ENCODE data around the gene PLEKHM3. TPM values are rescaled to one million over a fixed set of nuclear protein-coding genes. Genes with fewer than 3 reads are reported as not detected.
"Not testable (repeated sequence)": the region's sequence is repeated elsewhere in the genome, so short reads cannot be mapped to it uniquely, and the experiment has no call there.

Gene PLEKHM3
- polyA plus RNA-seq, 12 donors = 6.5 to 11.7 (median 8.1) TPM; not detected in 1

DNA sequence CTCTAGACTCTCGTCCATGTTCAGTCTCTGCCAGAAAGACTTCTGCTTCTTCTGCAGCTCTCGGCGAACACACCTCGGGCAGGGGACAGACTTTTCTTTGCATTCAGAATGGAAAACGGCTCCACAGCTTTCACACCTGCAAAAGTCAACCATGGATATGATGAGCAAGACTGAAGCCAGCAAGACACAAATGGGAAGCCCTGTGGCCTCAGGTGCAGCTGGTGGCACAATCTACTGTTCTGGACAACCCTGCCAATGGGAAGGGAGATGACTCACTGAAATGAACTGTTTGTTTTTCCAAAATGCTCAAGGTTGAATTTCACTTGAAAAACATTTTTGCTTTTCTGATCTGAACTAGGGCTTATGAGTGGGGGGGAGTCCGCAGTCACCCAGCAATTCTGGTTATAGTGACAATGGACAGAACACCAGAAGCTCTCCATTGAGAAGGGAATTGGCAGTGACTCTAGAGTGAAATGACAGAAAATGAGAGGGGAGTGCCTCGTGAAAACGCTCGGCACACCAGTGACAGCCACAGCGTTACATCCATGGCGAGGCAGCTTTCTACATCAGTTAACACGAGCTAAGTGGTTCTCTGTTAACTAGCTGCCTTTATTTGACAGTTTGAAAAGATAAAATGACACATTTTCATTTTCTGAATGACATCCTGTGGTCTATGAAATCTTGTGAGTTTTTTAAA is 196.8 kb downstream of the PLEKHM3 start:
- DNase-seq = no peak

DNA sequence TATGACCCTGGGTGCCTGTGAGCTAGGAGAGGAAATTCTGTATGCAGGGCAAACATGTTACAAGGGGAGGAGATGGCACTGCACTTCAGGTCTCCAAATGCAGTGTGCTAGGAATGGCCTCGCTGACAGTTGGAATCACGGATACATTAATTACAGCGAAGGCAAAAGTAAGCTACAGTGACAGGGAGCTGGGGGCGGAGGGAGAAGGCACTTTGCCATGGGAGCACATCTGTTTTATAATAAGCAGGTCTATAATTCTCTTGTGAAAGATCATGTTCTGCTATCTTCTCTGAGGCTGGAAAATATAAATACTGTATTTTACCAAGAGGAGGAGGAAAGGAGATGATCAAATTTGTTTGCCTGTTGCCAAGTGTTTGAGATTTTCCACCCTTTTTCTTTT is 199.3 kb downstream of the PLEKHM3 start:
- DNase-seq = peak; percentile 64

DNA sequence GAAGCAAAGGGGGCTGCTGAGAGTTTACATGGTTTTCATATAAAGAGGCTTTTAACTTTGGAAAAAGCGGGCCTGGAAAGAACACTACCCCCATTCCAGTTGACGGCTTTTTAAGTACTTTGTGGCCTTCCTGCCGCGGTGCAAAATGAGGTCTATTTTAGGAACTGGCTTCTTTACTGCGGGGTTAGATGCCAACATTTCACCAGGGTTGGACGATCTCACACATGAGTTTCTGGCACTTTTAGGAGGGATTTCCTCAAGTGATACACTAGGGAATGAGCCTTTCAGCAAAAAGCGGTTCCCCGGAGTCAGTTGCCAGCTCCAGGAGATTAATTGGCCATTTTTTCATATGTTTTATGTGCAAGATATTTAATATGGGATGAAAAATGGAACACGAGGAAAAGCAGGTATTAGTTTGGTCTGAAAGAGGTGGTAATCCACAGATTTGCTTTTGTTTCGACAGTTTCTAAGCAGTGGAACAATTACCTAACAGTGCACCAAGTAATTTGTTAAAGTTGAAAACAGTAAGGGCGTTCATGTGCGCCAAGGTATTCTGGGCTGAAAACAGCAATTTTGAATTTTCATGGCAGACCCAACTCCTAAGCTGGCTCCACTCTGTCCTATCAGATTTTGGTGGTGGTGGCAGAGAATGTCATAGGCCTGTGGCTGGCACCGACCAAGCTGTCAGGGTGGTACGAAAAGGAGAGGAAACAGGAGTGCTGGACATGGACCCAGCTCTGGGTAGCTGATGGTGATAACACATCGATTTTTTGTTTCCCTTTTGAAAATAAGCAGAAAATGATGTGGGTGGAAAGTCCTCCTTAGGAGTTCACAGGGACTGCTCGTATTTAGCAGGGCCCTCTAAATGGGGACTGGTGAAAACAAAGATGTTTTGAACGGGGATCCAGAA is 200.0 kb downstream of the PLEKHM3 start:
- DNase-seq = peak; percentile 66

DNA sequence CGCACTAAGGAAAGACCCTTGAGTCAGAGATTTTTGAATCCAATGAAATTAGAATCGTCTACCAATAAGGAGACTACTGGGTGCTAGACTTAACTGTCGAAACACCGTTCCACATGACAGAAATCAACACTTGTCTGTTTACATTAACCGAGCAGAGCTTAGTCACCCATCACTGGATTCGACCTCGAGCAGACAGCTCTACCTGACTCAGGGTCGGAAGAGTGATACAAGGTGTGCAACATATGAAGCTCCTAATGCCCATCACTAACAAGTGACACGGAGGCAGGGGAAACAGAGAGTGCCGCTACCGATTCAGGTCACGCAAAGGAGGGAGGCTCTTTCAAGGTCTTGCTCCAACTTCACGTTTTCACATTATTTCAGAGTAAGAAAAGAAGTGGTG is 201.5 kb downstream of the PLEKHM3 start:
- DNase-seq = no peak

DNA sequence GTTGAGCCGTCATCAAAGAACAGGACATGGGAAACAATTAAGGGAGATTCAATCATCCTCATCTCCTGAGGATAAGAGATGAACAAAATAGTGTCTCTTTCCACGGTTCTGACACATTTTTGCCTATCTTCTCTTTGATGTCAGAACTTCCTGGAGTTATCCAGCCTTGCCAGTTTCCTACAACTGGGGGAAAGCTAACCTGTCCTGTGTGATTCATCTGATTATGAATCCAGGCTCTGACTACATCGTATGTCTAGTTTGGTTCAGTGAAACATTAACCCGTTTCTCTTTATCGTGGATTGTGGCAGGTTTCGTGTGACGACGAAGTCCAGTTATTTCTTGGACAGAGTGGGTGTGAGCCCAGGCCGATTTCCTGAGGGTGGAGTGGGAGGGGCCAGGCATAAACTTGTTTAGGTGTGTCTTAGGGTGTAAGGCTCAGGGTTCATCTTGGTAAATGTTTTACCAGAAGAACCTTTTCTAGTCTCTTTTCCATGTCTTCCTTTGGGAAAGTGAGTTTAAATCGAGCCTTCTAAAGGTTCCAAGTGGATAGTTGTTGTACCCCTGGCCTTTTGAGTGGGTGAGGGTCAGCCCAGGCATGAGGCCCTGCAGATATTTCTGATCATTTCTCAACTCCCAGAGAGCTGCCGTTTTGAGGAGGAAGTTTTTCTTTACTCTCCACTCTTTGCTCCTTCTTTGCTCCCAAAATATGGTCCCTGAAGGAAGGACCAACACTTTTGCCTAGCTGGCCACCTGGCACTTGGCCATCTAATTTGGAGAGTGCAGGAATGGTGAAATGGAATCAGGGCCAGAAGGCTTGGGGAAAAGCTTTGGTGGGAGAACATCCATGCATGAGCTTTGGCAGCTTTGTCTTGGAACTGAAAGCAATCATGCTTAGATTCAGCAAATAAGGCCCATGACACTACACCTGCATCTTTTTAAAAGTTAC is 205.2 kb downstream of the PLEKHM3 start:
- no peak for DNase-seq

DNA sequence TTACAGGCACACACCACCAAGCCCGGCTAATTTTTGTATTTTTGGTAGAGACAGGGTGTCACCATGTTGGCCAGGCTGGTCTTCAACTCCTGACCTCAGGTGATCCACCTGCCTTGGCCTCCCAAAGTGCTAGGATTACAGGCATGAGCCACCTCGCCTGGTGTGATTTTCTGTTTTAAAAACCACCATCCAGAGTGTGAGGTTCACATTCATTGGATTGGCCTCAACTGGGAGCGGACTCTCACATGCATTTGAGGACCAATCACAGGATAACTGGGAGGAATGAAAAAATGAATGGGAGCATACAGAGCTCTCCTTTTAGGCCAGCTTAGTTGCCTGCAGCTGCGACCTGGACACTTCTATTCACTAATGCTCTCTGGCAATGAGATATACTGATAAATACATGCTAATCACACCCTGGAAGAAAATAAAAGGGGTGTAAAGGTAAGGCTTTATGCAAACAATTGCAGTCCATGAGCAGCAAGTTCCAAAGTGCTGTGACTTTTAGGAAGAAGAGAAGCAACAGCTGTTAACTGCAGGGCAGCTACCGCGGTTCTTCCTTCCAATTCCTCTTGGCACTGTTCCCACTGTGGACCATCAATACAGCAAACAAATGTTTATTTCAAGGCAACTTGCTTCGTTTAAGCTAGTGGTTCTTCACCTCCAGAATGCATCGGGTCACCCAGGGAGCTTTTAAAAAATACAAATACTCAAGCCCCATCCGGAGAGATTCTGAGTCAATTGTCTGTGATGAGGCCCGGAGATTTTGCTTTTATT is 206.1 kb downstream of the PLEKHM3 start:
- DNase-seq = peak; percentile 45

DNA sequence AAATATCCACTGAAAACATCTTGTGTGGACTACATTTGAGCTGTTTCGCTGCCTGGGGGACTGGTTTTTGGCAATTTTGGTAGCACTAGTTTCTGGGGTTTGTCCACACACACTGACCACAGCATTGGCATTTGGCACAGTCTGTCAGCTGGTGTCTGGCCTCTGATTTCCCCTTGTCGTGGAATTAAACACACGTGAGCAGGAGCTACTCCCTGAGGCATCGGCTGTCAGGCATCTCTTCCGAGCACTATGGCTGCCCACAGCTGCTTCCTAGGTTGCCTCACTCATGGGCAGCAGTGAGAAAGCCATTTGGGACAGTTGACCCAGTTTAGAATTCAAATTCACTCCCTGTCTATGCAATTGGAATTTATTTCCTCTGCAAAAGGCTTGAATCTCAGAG is 208.8 kb downstream of the PLEKHM3 start:
- no peak for DNase-seq

DNA sequence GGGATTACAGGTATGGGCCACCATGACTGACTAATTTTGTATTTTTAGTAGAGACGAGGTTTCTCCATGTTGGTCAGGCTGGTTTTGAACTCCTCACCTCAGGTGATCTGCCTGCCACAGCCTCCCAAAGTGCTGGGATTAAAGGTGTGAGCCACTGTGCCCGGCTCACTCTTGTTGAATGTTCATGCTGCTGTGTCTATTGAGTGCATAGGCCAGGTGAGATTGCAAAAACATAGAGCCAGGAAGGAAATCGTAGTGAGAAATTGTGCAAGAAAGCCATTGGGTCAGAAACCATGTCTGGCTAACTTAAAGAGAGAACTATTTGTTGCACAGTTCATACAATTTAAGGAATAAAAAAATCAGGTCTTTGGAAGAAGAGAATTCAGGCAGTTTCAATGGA is 210.1 kb downstream of the PLEKHM3 start:
- DNase-seq = no peak

DNA sequence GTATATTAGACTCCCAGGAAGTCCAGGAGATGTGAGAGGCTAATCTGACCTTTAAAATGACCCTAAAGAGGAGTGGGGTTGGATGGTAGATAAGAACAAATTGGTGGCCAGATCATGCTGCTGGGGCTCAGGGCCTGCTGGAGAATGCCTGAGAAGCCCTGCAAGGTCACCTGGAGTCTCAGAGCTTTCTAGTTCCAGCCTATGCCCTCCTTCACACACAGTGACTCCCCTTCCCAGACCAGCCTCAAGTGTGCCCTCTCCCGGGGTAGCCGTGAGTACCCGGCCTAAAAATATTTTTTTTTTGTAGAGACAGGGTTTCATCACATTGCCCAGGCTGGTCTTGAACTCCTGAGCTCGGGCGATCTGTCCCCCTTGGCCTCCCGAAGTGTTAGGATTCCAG is 211.4 kb downstream of the PLEKHM3 start:
- no peak for DNase-seq

DNA sequence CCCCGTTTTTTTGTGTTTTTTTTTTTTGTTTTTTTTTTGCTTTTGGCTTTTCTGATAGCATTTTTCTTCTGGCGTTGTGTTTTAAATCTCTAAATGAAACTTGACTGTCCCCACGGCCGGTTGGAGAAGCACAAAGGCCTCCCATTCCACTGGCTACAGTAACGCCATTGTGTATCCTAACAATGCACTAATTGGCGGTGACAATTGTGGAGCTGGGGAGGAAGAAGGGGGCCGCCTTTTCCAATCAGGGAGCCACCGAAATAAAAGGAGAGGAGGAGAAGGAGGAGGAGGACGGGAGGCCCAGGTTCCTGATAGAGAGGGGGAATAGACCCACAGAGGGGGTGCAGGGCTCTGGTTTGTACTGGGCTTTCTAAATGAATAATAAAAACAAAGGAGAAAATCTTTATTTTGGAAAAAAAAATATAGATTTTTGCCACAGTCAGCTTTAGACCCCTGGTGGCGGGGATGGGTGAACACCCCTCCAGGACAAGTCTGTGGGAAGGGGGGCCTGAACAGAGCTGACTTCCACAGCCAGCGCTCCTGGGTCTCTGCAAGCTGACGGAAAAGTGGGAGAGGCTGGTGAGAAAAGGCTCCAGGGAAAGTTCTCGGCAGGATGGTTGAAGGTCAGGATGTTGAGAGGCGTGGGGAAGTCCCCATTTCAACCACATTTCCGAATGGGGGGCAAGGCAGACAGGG is 212.0 kb downstream of the PLEKHM3 start:
- no peak for DNase-seq

DNA sequence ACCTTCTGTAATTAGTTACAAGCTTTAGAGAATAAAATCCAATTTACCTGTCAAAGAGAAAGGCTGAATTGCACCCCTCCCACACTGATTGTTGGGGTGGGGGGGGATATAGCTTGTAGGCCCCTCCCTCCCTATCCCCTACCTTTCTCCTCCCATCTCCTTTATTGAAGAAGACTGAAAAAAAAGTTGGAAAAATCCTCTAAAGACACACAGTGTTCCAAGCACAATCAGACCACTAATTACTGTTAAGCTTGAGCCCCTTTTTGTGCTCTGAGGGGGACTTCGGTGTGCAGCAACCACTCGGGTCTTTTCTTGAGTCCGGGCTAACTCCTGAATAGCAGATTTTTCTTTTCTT is 212.6 kb downstream of the PLEKHM3 start:
- no peak for DNase-seq

DNA sequence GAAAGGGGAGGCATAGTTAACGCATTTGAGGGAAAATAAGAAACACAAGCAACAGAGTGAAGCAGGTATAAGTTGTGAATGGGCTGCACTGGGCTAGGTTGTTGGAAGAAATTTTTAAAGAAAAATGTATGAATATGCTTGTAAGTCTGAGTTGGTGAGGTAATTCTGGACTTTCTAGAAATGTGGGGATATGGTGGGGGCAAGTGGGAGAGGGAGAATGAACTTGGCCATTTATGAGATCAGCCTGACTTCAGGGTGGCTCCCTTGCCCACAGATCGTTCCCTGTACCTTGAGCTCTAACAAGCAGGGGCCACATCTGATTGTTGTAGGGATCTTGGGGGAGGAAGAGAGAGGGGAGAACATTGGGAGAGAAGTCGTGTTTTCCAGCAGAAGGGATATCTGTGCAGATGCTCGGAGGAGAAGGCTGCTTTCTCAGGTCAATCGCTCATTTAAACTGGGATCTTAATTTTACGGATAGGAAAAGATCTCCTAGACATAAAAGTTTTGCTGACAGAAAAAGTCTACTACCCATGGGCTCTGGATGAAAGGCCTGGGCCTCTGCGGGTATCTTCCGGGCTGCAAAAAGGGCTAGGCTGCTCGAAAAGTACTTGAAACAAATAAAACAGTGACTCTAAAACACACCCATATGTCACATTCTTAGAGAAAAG is 213.1 kb downstream of the PLEKHM3 start:
- no peak for DNase-seq

DNA sequence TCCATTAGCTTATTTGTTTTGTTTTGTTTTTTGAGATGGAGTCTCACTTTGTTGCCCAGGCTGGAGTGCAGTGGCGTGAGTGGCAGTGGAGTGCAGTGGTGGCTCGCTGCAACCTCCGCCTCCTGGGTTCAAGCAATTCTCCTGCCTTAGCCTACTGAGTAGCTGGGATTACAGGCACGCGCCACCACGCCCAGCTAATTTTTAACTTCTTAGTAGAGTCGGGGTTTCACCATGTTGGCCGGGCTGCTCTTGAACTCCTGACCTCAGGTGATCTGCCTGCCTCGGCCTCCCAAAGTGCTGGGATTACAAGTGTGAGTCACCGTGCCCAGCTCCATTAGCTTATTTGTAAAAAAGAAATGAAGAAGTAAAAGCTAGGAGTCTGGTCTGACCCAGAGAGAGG is 213.7 kb downstream of the PLEKHM3 start:
- DNase-seq = not testable (repeated sequence)

DNA sequence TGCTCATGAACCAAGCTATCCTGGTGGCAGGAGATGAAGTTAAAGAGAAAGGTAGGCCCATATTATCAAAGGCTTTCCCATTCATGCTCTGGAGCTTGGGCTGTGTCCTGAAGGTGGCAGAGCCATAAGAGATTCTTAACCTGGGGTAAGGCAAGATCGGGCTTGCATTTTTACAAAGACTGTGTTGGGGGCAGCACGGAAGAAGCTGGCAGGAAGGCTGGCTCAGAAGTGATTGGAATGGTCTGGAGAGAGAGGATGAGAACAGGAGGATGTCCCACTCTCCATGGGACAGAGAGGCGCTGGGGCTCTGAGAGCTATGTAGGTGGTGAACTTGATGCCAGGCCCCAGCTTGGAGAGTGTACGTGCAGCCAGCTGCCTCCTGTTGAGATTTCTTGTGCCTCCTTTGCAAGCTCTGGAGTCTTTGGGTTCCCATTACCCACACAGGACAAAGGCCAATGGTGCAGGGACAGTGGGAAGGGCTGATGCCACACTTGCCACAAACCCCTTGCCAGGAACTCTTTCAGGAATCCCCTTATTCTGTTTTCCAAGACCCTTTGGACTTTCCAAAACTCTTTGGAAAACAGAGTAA is 215.0 kb downstream of the PLEKHM3 start:
- no peak for DNase-seq

DNA sequence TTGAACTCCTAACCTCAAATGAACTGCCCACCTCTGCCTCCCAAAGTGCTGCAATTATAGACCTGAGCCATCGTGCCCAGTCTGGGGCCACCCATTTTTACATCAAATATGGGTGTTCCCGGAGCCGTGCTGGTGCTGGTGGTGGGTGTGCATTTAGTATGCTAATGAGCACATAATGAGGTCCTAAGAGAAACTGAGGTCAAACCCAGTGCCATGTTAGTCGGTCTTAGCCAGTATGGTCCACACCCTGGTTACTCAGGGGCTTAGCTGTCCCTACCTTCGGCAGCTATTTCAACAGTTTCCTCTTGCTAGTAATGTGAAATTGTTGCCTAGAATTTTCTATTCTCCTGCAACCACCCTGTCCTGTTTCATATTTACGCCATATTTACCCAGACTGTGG is 217.2 kb downstream of the PLEKHM3 start:
- no peak for DNase-seq

DNA sequence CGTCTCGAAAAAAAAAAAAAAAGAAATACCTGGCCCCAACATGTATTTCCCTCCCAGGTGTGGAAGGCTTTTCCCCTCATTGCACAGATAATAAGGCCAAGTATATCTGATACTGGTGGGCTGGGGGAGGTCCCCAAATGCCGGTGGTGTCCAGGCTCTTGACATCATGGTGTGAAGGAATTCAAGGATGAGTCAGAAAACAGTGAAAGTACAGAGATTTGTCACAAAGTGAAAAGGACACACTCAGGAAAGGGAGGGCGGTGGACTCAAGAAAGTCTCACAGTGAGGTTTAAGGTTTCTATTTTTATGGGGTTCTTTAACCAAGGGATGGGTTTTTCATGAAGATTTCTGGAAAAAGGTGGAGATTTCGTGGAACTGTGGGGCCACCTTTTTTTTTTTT is 217.8 kb downstream of the PLEKHM3 start:
- no peak for DNase-seq

DNA sequence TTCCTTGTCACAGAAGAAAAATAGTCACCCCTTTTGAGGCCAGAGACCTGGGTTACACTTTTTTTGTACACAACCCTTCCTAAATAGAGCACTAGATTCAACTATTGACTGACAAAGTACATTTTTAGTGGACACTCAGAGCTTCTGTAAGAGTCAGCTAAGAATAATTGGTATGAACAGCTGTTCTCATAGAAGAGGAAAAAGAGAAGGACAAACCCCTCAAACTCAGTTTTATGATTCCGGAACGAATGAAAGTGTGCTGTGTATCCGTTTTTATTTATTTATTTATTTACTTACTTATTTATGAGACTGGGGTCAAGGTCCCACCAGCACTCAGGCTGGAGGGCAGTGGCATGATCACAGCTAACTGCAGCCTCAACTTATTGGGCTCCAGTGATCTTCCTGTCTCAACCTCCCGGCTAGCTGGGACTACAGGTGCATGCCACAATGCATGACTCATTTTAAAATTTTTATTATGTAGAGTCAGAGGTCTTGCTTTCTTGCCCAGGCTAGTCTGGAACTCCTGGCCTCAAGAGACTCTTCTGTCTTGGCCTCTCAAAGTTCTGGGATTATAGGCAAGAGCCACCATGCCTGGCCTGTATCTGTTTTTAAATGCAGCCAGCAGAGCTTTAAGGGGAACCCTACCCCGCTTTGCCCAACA is 219.6 kb downstream of the PLEKHM3 start:
- no peak for DNase-seq

DNA sequence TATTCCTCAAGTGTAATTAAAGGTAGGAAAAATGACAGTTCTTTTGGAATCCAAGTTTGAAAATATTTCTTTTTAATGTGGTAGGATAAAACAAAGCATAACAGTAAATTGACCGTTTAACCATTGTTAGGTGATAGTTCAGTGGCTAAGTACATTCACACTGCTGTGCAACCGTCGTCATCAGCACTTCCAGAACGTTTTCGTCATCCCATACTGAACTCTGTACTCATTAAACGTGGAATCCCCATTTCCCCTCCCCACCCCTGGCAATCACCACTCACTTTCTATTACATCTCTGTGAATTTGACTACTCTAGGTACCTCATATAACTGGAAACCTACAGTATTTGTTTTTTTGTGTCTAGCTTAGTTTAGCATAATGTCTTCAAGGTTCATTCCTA is 222.7 kb downstream of the PLEKHM3 start:
- DNase-seq = no peak

DNA sequence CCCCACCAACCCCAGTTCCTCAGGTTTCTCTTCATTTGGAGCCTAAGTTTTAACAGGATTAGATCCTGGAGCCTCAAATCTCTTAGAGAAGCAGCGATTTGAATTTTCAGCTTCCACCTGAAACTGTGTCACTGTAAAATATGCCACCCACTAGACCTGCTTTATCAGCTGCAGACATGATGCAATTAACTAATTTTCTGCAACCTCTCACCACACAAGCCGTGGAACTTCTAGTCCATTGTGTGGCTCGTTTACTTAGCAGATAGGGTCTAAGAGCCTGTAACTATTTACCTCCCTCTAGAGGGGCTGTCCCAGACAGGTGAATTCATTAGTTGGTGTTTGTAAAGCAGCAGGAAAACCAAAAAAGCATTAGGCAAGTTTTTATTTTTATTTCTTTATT is 224.1 kb downstream of the PLEKHM3 start:
- DNase-seq = no peak

Data from muscle of arm (tissue), 12 donors.